ENCODE data around the gene CHRM5. TPM values are rescaled to one million over a fixed set of nuclear protein-coding genes. Genes with fewer than 3 reads are reported as not detected.

Gene CHRM5
- total RNA-seq, 2 donors from 2014 or later = not detected

DNA sequence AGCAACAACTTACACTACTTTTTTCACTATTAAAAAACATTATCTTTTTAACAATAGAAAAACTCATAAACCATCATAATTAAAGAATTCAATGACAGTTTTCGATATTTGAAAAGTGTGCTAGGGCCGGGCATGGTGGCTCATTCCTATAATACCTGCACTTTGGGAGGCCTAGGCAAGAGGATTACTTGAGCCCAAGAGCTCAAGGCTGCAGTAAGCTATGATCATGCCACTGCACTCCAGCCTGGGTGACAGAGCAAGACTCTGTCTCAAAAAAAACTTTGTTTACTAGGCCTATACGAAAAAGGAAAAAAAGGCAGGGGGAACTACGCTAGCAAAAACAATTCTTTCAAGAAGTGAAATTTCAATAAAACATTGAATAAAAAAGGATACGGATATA lies 42.6 kb downstream of the CHRM5 start:
- no peak for ATAC-seq

DNA sequence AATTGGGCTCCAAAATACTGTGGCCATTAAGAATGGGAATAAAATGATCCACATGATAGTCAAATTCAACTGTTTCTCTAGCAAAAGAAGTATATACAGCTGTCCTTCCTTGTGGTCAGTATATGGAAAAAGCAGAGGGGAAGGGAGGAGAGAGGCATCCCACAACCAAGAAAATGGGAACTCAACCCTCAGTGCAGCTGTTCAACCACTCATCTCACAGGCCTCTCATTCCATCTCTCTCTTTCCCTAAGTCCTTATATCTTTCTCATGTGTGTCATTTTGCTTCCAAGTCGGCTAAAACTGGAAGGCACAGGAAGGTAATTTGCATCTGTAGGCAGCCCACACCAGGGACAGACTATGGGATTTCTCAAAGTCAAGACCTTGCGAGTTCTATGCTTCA lies 43.2 kb downstream of the CHRM5 start:
- ATAC-seq (no peak), DNase-seq (no peak)
- no peaks in the 10 kb centered on the region for H3K9me3 ChIP-seq
- no peaks in the 10 kb centered on the region for H3K36me3 ChIP-seq (replicated peaks in 1 of 2; ENCODE audit: insufficient read depth in 1 of 2, low read depth in 2 of 2)
- TF ChIP-seq POLR2A (IDR thresholded peaks at IDR 0.05) = no peak
- no peak for TF ChIP-seq CTCF (IDR thresholded peaks at IDR 0.05)
- no peaks in the 10 kb centered on the region for H3K4me1 ChIP-seq
- no peak overlapping the region for H3K4me3 ChIP-seq
- 80 to 85% methylated on average over 2 of the region's 2 CpGs for WGBS, 2 donors
- H3K27ac ChIP-seq = no peak overlapping the region
- no peaks in the 10 kb centered on the region for H3K27me3 ChIP-seq
- intact Hi-C loops (cut with DNase I) = no loop called here

More for the DNA sequence above, 42.6 kb downstream of the CHRM5 start:
- Histone ChIP-seq H3K36me3 (replicated peaks in 1 of 2; ENCODE audit: insufficient read depth in 1 of 2, low read depth in 2 of 2) (no peaks in the 10 kb centered on the region), H3K4me1 (no peaks in the 10 kb centered on the region), H3K4me3 (no peak overlapping the region), H3K9me3 (no peaks in the 10 kb centered on the region), H3K27me3 (no peaks in the 10 kb centered on the region), H3K27ac (no peak overlapping the region)
- no peak for DNase-seq
- TF ChIP-seq POLR2A (IDR thresholded peaks at IDR 0.05) (no peak), CTCF (IDR thresholded peaks at IDR 0.05) (no peak)
- 88 to 94% methylated on average over 5 of the region's 5 CpGs for WGBS, 2 donors
- intact Hi-C loops (cut with DNase I) = no loop called here

DNA sequence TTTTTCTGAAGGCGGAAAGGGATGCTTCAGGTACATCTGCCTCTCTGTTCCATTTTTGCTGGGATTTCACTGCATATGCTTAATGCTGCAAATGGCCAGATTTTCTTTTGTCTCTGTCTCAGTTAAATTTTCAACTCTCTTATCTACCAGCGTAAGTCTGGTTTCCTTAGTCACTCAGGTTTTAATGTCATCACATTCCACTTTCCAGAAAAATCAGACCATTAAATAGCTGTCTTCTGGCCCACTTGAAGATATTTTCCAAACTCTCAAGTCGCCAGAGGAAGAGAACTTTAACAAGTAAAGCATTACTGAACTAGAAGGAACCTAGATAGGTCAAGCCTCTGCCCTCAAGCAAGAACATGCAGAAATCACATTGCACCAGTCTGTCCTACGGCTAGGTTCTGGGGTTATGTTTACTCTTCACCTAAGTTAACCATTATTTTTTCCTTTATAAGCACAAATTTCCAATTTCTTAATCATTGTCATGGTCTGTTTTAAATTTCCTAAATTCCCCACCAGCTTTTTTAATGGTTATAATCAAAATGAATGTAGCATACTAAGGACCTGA lies 44.2 kb downstream of the CHRM5 start:
- ATAC-seq (no peak), DNase-seq (no peak)
- Histone ChIP-seq H3K4me3 (no peak overlapping the region), H3K4me1 (no peaks in the 10 kb centered on the region), H3K36me3 (replicated peaks in 1 of 2; ENCODE audit: insufficient read depth in 1 of 2, low read depth in 2 of 2) (no peaks in the 10 kb centered on the region), H3K27ac (no peak overlapping the region), H3K27me3 (no peaks in the 10 kb centered on the region), H3K9me3 (no peaks in the 10 kb centered on the region)
- TF ChIP-seq POLR2A (IDR thresholded peaks at IDR 0.05) (no peak), CTCF (IDR thresholded peaks at IDR 0.05) (no peak)
- 86 to 87% methylated on average over 4 of the region's 4 CpGs for WGBS, 2 donors
- intact Hi-C loops (cut with DNase I) = no loop called here

DNA sequence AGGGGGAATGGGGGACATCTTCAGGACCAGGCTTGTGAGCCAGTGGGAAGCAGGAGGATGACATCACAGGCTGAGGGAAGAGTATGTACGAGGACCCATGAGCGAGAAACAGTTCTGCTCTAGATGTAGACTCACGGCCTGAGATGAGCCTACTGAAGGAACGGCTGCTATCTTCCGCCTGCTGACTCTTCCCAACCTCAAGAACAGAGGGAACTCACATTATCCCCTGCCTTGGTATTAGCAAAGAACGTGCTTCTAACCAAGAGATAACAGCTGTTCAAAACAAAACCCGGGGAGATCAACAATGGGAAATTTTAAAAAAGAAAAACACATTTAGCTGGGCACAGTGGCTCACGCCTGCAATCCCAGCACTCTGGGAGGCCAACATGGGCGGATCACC lies 45.4 kb downstream of the CHRM5 start:
- H3K36me3 ChIP-seq (replicated peaks in 1 of 2; ENCODE audit: insufficient read depth in 1 of 2, low read depth in 2 of 2) = no peaks in the 10 kb centered on the region
- no peak overlapping the region for H3K4me3 ChIP-seq
- no peak overlapping the region for H3K27ac ChIP-seq
- TF ChIP-seq CTCF (IDR thresholded peaks at IDR 0.05) (no peak), POLR2A (IDR thresholded peaks at IDR 0.05) (no peak)
- no peaks in the 10 kb centered on the region for H3K9me3 ChIP-seq
- intact Hi-C loops (cut with DNase I) = no loop called here
- ATAC-seq (no peak), DNase-seq (no peak)
- H3K27me3 ChIP-seq = no peaks in the 10 kb centered on the region
- no peaks in the 10 kb centered on the region for H3K4me1 ChIP-seq
- WGBS, 2 donors = 92 to 93% methylated on average over 9 of the region's 9 CpGs

GRCh38 chr15:34014556-34014955 lies 46.3 kb downstream of the CHRM5 start:
- no peaks in the 10 kb centered on the region for H3K36me3 ChIP-seq (replicated peaks in 1 of 2; ENCODE audit: insufficient read depth in 1 of 2, low read depth in 2 of 2)
- WGBS, 2 donors = 92 to 94% methylated on average over 2 of the region's 2 CpGs
- H3K9me3 ChIP-seq = no peaks in the 10 kb centered on the region
- H3K4me3 ChIP-seq = no peak overlapping the region
- H3K4me1 ChIP-seq = no peaks in the 10 kb centered on the region
- no peak for ATAC-seq
- H3K27ac ChIP-seq = no peak overlapping the region
- no peak for TF ChIP-seq CTCF (IDR thresholded peaks at IDR 0.05)
- TF ChIP-seq POLR2A (IDR thresholded peaks at IDR 0.05) = no peak
- no peak for DNase-seq
- intact Hi-C loops (cut with DNase I) = no loop called here
- H3K27me3 ChIP-seq = no peaks in the 10 kb centered on the region
